ENCODE results near the gene POU3F2. TPM values are rescaled to one million over a fixed set of nuclear protein-coding genes. Genes with fewer than 3 reads are reported as not detected.

POU3F2 gene
- total RNA-seq, 1 donor from 2014 or later = not detected

GRCh38 chr6:98845211-98846020 lies 11.0 kb downstream of the POU3F2 start:
- Mint-ChIP-seq H3K36me3 (ENCODE audit: unreplicated experiment) (no peaks in the 10 kb centered on the region), H3K4me1 (ENCODE audit: unreplicated experiment) (peaks cover 15% of the 10 kb centered on the region), H3K27me3 (ENCODE audit: unreplicated experiment) (peaks cover 78% of the 10 kb centered on the region), H3K27ac (ENCODE audit: unreplicated experiment) (no peak overlapping the region), H3K4me3 (ENCODE audit: unreplicated experiment) (peak overlapping the region; percentile 68), H3K9me3 (ENCODE audit: unreplicated experiment) (no peaks in the 10 kb centered on the region)
- TF ChIP-seq CTCF (IDR thresholded peaks at IDR 0.05) = peak; percentile 90
- DNase-seq (ENCODE audit: extremely low spot score, unreplicated experiment) = no peak

- Mint-ChIP-seq H3K36me3 (ENCODE audit: unreplicated experiment) (no peaks in the 10 kb centered on the region), H3K27ac (ENCODE audit: unreplicated experiment) (no peak overlapping the region), H3K4me3 (ENCODE audit: unreplicated experiment) (no peak overlapping the region), H3K9me3 (ENCODE audit: unreplicated experiment) (no peaks in the 10 kb centered on the region), H3K4me1 (ENCODE audit: unreplicated experiment) (peaks cover 15% of the 10 kb centered on the region), H3K27me3 (ENCODE audit: unreplicated experiment) (peaks cover 77% of the 10 kb centered on the region)
- TF ChIP-seq CTCF (IDR thresholded peaks at IDR 0.05) = no peak
- DNase-seq (ENCODE audit: extremely low spot score, unreplicated experiment) = no peak
These were observed 11.6 kb downstream of the POU3F2 start for GRCh38 chr6:98846021-98846380.

DNA sequence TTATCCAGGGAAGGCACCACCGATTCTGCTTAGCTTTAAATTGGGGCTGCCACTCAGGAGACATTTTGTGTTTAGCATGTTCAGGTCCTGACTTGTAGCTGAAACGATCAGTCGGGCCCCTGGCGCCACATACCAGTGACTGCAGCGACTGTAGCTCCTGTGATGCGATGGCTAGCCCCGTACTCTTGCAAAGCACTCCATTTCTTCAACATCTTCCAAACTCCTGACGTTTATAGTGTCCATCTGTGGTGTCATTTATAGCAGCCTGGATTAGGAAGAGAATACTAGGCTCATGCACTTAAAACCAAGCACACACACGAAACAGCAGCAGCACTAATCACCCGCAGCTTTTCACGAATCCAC lies 13.0 kb downstream of the POU3F2 start:
- no peak overlapping the region for H3K27ac Mint-ChIP-seq (ENCODE audit: unreplicated experiment)
- H3K36me3 Mint-ChIP-seq (ENCODE audit: unreplicated experiment) = no peaks in the 10 kb centered on the region
- no peak overlapping the region for H3K4me3 Mint-ChIP-seq (ENCODE audit: unreplicated experiment)
- no peak for DNase-seq (ENCODE audit: extremely low spot score, unreplicated experiment)
- H3K4me1 Mint-ChIP-seq (ENCODE audit: unreplicated experiment) = peaks cover 15% of the 10 kb centered on the region
- no peak for TF ChIP-seq CTCF (IDR thresholded peaks at IDR 0.05)
- H3K27me3 Mint-ChIP-seq (ENCODE audit: unreplicated experiment) = peaks cover 74% of the 10 kb centered on the region
- no peaks in the 10 kb centered on the region for H3K9me3 Mint-ChIP-seq (ENCODE audit: unreplicated experiment)

GRCh38 chr6:98847779-98848538 lies 13.6 kb downstream of the POU3F2 start:
- Mint-ChIP-seq H3K4me1 (ENCODE audit: unreplicated experiment) (peaks cover 15% of the 10 kb centered on the region), H3K27me3 (ENCODE audit: unreplicated experiment) (peaks cover 69% of the 10 kb centered on the region), H3K9me3 (ENCODE audit: unreplicated experiment) (no peaks in the 10 kb centered on the region)

More at GRCh38 chr6:98847779-98848538, 13.6 kb downstream of the POU3F2 start:
- DNase-seq (ENCODE audit: extremely low spot score, unreplicated experiment) = peak; percentile 84
- Mint-ChIP-seq H3K27ac (ENCODE audit: unreplicated experiment) (no peak overlapping the region), H3K36me3 (ENCODE audit: unreplicated experiment) (no peaks in the 10 kb centered on the region), H3K4me3 (ENCODE audit: unreplicated experiment) (no peak overlapping the region)
- TF ChIP-seq CTCF (IDR thresholded peaks at IDR 0.05) = no peak
